ENCODE results near the gene RPL10.

The RPL10 gene

DNA sequence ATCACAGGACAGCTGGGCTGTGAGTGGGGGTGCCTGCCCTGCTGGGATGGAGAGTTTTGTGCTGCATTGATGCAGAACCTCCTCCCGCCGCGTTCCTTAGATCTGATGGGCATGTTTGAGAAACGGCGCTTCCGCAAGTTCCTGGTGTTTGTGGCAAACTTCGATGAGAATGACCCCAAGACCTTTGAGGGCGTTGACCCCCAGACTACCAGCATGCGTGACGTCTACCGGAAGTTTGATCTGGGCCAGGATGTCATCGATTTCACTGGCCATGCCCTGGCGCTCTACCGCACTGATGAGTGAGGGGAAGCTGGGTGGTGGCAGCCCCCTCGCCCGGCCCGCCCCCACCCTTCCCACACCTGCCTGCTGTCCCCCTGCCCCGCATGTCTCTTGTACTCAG lies 41.7 kb downstream of the RPL10 start:
- no peak overlapping the region for H3K4me3 ChIP-seq (ENCODE audit: low read depth, low read length)
- no peak for DNase-seq (ENCODE audit: low read depth)

- DNase-seq (ENCODE audit: low read depth): no peak
- H3K4me3 ChIP-seq (ENCODE audit: low read depth, low read length): no peak overlapping the region
Measured at GRCh38 chrX:154440623-154441357, 42.6 kb downstream of the RPL10 start.

GRCh38 chrX:154441564-154441963 lies 43.4 kb downstream of the RPL10 start:
- H3K4me3 ChIP-seq (ENCODE audit: low read depth, low read length): no peak overlapping the region
- no peak for DNase-seq (ENCODE audit: low read depth)

- no peak for DNase-seq (ENCODE audit: low read depth)
- H3K4me3 ChIP-seq (ENCODE audit: low read depth, low read length): no peak overlapping the region
Measured at GRCh38 chrX:154441984-154442707, 44.0 kb downstream of the RPL10 start.

DNA sequence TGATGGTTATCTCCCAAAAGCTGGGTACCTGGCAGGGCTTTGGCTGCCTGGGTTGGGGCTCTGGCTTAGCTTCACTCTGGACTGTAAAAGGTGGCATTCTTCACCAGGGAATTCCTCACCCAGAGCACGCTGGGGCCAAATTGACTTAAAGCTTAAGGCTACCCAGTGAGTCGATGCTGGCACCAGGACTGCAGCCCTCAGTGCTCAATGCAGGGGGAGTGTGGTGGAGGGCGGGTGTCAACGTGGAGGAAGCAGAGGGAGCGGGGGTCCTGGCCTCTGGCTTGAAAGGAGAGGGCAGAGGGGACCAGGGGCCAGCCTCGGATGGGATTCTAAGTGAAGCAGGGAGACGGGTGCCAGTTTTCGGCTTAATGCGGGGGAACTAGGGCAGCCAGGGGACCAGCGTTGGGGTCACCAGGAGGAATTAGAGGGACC lies 45.3 kb downstream of the RPL10 start:
- DNase-seq (ENCODE audit: low read depth): no peak
- H3K4me3 ChIP-seq (ENCODE audit: low read depth, low read length): peak overlapping the region; percentile 35

- no peak for DNase-seq (ENCODE audit: low read depth)
Measured at GRCh38 chrX:154443992-154444754, 46.0 kb downstream of the RPL10 start, which contains the start of gene FAM50A. FAM50A (plus strand) TSS chrX:154444141; CDS start chrX:154444236, 95 bp downstream.

DNA sequence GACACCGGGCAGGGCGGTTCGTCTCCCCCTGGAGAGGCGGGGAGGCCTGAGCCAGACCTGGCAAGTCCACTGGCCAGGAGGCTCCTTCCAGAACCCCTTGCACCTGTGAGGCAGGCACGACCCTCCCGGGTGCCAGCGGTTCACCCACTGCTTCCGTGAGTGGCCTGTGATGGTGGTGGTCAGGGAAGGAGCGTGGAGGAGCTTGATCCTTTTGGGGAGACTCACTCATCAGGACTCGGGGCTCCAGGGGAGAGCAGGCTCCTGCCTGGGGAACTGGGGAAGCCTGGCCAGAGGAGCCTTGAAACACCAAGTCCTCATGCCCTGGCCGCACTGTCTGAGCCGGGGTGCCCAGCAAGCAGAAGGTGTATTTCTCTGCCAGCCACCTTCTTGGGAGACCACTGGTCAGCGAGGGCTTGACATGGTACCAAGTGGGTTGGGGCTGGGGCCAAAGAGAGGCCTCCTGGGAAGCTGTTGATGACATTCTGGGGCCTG lies 46.6 kb downstream of the RPL10 start:
- peak overlapping the region; percentile 62 for H3K4me3 ChIP-seq (ENCODE audit: low read depth, low read length)

More at GRCh38 chrX:154443992-154444754, 46.0 kb downstream of the RPL10 start, which contains the start of gene FAM50A:
- H3K4me3 ChIP-seq (ENCODE audit: low read depth, low read length): peak within 1 kb of the TSS; percentile 62

DNA sequence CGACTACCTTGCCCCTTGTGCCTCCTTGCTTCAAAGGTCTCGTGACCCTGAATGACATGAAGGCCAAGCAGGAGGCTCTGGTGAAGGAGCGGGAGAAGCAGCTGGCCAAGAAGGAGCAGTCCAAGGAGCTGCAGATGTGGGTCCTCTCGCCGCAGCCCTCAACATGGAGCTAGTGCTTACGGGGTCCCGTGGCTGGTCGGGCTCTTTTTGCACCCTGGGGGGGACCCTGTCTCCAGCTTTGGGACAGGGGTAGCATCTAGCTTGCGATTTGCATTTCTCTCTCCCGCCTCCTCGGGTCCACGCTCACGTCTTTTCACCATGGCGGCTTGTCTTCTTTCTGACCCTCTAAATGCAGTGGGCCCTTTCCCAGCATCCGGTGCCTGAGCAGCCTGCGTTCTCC lies 47.6 kb downstream of the RPL10 start:
- DNase-seq (ENCODE audit: low read depth): no peak
- H3K4me3 ChIP-seq (ENCODE audit: low read depth, low read length): no peak overlapping the region

More for the DNA sequence above, 46.6 kb downstream of the RPL10 start:
- no peak for DNase-seq (ENCODE audit: low read depth)

DNA sequence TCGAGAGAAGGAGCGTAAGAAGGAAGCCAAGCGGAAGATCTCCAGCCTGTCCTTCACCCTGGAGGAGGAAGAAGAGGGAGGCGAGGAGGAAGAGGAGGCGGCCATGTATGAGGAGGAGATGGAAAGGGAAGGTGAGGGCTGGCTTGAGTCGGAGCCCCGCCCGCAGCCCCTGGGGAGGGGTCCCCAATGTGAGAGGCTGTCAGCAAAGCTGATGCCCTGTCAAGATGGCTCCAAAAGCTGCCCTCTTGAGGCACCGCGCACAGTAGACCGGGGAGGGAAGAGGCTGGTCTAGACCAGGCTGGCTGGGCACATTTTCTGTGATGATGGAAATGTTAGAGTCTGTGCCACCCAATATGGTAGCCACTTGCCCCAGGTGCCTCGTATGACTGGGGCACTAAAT lies 48.3 kb downstream of the RPL10 start:
- no peak overlapping the region for H3K4me3 ChIP-seq (ENCODE audit: low read depth, low read length)
- DNase-seq (ENCODE audit: low read depth): no peak

DNA sequence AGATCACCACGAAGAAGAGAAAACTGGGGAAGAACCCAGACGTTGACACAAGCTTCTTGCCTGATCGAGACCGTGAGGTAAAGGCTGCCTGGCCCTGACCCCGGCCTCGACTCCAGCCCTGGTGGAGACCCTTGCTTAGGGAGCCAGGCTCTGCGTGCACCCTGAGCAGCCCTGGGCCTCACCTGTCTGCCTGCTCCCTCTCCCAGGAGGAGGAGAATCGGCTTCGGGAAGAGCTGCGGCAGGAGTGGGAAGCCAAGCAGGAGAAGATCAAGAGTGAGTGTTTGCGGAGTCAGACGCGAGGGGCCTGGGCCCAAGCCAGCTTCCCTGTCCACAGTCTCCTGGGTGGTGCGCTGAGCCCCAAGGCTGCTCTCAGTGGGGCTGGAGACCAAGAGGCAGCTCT lies 50.3 kb downstream of the RPL10 start:
- no peak for DNase-seq (ENCODE audit: low read depth)
- H3K4me3 ChIP-seq (ENCODE audit: low read depth, low read length): no peak overlapping the region

DNA sequence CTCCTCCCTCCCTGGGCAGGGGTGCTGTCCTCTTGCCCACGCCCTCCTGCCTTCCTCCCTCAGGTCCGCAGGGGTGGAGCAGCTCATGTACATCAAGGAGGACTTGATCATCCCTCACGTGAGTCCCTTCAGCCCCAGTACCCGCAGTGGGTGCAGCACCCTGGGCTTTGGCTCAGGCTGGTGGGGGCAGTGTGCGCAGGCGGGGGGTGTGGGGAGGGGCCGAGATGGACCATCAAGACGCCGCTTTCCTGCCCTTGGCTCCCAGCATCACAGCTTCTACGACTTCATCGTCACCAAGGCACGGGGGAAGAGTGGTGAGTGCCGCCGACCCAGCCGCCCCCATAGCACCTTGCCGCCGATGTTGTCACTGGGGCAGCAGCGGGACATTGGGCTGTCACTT lies 51.4 kb downstream of the RPL10 start:
- no peak overlapping the region for H3K4me3 ChIP-seq (ENCODE audit: low read depth, low read length)
- DNase-seq (ENCODE audit: low read depth): no peak

DNA sequence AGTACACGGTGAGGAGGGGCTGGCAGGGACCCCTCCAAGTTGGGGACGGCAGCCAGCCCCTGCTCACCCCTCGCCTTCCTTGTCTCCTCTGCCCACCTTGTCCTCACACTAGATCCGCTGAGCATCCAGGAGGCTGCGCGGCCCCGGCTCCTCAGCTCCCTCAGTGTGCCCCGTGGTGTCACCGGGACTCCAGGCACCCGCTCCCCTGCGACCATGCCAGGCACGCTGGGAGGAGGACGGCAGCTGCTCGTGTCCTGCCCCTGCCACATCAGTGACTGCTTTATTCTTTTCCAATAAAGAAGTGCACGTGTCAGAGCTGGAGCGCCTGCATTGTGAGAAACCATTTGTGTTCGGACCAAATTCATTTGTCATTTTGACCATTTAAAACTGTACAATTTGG lies 52.1 kb downstream of the RPL10 start:
- no peak for DNase-seq (ENCODE audit: low read depth)
- H3K4me3 ChIP-seq (ENCODE audit: low read depth, low read length): no peak overlapping the region
